ENCODE measurements around the gene IMPA2. TPM values are rescaled to one million over a fixed set of nuclear protein-coding genes. Genes with fewer than 3 reads are reported as not detected.

IMPA2 gene
- total and polyA plus RNA-seq, 10 of the 15 experiments (the other 5 are each of a cell fraction or from before 2014, with no cell fraction given): 0.24 to 21.0 (median 11.4) TPM

GRCh38 chr18:12003894-12004293 is 22.6 kb downstream of the IMPA2 start:
- ChIA-PET POLR2A (no interaction called here), RAD21 (ENCODE audit: unreplicated experiment) (no interaction called here), CTCF (interaction anchor here (1.2 kb wide), 1 partner anchor 9 kb away, joined by 7 read pairs; no protein-coding TSS in a partner anchor), SMC1A (ENCODE audit: uncharacterized antibody, unreplicated experiment) (interaction anchor here (2.0 kb wide), 1 partner anchor 9 kb away, joined by 5 read pairs; no protein-coding TSS in a partner anchor)
- no TSS peak for BruUV-seq (replicated peaks)
- no peaks in the 10 kb centered on the region for H4K20me1 ChIP-seq (ENCODE audit: control insufficient read depth, insufficient read depth)
- intact Hi-C loops (cut with micrococcal nuclease; ENCODE audit: unreplicated experiment) (no loop called here), in situ Hi-C loops (cut with MboI) (no loop called here)
- H3K9ac ChIP-seq (ENCODE audit: control insufficient read depth, insufficient read depth, low read length): no peak overlapping the region
- H2AFZ ChIP-seq (ENCODE audit: control insufficient read depth, low read depth, low read length): no peak overlapping the region
- whole genome bisulfite sequencing (ENCODE audit: insufficient coverage, insufficient replicate concordance, low lambda C conversion rate, missing lambda C conversion rate): 88% methylated on average over 1 of the region's 1 CpG
- no peak overlapping the region for H3K27ac ChIP-seq (ENCODE audit: control insufficient read depth, insufficient read depth)
- H3K4me3 ChIP-seq: no peak overlapping the region
- no peak for DNase-seq (ENCODE audit: low read depth, low spot score)
- no peaks in the 10 kb centered on the region for H3K36me3 ChIP-seq (ENCODE audit: control insufficient read depth in 2 of 2, insufficient read depth in 2 of 2, low read length in 1 of 2)
- FAIRE-seq: no peak
- H3K79me2 ChIP-seq (ENCODE audit: control insufficient read depth, insufficient read depth, low read length): no peaks in the 10 kb centered on the region
- no peak overlapping the region for H3K4me2 ChIP-seq (ENCODE audit: control insufficient read depth, insufficient read depth)
- H3K9me3 ChIP-seq (replicated peaks; ENCODE audit: control insufficient read depth, insufficient read depth, low read length): no peaks in the 10 kb centered on the region
- ATAC-seq: no peak
- peaks cover 9% of the 10 kb centered on the region for H3K4me1 ChIP-seq (ENCODE audit: control insufficient read depth, insufficient read depth, low read length)
- H3K27me3 ChIP-seq (replicated peaks in 1 of 2; ENCODE audit: control insufficient read depth in 2 of 2, insufficient read depth in 2 of 2, low read length in 1 of 2): no peaks in the 10 kb centered on the region
- TF ChIP-seq SMARCA5 (IDR thresholded peaks at IDR 0.05) (no peak), ZBTB4 (CRISPR knock-in tag; IDR thresholded peaks at IDR 0.05) (no peak), MEF2A (IDR thresholded peaks at IDR 0.05; ENCODE audit: insufficient read depth, low read depth, low read length) (no peak), TAF1 (IDR thresholded peaks at IDR 0.05; ENCODE audit: borderline replicate concordance, low read depth, low read length) (no peak), CHD2 (IDR thresholded peaks at IDR 0.05; ENCODE audit: borderline replicate concordance, low read depth, low read length) (no peak), POLR2AphosphoS5 (IDR thresholded peaks at IDR 0.05; ENCODE audit: low read length) (no peak), EGR1 (IDR thresholded peaks at IDR 0.05; ENCODE audit: borderline replicate concordance in 1 of 2, low read depth in 2 of 2, low read length in 2 of 2) (no peak), NR2F1 (conservative IDR thresholded peaks at IDR 0.05) (no peak), SMC3 (IDR thresholded peaks at IDR 0.05; ENCODE audit: borderline replicate concordance, low read length) (no peak), RELB (IDR thresholded peaks at IDR 0.05; ENCODE audit: low read depth) (no peak), MXI1 (IDR thresholded peaks at IDR 0.05; ENCODE audit: low read depth, low read length) (no peak), SKIL (IDR thresholded peaks at IDR 0.05; ENCODE audit: low read depth, poor library complexity, severe bottlenecking) (no peak), RUNX3 (IDR thresholded peaks at IDR 0.05; ENCODE audit: low read length) (no peak), CHD1 (IDR thresholded peaks at IDR 0.05; ENCODE audit: low read depth, low read length) (no peak)
- TF ChIP-seq, protein P1, sequence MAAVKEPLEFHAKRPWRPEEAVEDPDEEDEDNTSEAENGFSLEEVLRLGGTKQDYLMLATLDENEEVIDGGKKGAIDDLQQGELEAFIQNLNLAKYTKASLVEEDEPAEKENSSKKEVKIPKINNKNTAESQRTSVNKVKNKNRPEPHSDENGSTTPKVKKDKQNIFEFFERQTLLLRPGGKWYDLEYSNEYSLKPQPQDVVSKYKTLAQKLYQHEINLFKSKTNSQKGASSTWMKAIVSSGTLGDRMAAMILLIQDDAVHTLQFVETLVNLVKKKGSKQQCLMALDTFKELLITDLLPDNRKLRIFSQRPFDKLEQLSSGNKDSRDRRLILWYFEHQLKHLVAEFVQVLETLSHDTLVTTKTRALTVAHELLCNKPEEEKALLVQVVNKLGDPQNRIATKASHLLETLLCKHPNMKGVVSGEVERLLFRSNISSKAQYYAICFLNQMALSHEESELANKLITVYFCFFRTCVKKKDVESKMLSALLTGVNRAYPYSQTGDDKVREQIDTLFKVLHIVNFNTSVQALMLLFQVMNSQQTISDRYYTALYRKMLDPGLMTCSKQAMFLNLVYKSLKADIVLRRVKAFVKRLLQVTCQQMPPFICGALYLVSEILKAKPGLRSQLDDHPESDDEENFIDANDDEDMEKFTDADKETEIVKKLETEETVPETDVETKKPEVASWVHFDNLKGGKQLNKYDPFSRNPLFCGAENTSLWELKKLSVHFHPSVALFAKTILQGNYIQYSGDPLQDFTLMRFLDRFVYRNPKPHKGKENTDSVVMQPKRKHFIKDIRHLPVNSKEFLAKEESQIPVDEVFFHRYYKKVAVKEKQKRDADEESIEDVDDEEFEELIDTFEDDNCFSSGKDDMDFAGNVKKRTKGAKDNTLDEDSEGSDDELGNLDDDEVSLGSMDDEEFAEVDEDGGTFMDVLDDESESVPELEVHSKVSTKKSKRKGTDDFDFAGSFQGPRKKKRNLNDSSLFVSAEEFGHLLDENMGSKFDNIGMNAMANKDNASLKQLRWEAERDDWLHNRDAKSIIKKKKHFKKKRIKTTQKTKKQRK (IDR thresholded peaks at IDR 0.05; ENCODE audit: low read depth, low read length): no peak

Measured in GM12878 (cell line).